GM12878 (cell line): ENCODE measurements around the gene TNIP1. TPM values are rescaled to one million over a fixed set of nuclear protein-coding genes. Genes with fewer than 3 reads are reported as not detected.

Source experiments
- ATAC-seq: fragments of 200-7000 bp; cut with Tn5 transposase; 3 replicates; pipeline ENCODE4 v1.9.1; 2020; ENCODE audit warnings: mild to moderate bottlenecking, moderate library complexity
- BruUV-seq: library from RNA; stranded (reverse); fragments of 400-500 nt; replicated peaks from 2 replicates; lab custom pipeline; 2021; lab: Mats Ljungman, UMichigan
- CTCF ChIA-PET: fragments of 300-600 bp; sonication (Branson Sonifier 250); formaldehyde crosslinking; extraction: SDS; loops from one replicate; lab custom pipeline; 2021; ENCODE audit warnings: inconsistent platforms; lab: Yijun Ruan, JAX
- POLR2A ChIA-PET: fragments of 350-600 bp; formaldehyde crosslinking; extraction: SDS; loops from one replicate; lab custom pipeline; 2021; ENCODE audit warnings: inconsistent platforms; lab: Charles Lee
- RAD21 ChIA-PET: fragments of 300-600 bp; sonication (Branson Sonifier 250); formaldehyde crosslinking; loops from one replicate; lab custom pipeline; 2023; ENCODE audit warnings: antibody characterized with exemption; ENCODE audit not compliant: unreplicated experiment; lab: Charles Lee
- SMC1A ChIA-PET: fragments of 300-600 bp; sonication (Branson Sonifier 250); formaldehyde crosslinking; loops from one replicate; lab custom pipeline; 2023; ENCODE audit not compliant: unreplicated experiment, uncharacterized antibody; lab: Charles Lee
- DNase-seq: peaks from one replicate; pipeline ENCODE4 v3.0.0-alpha.2; 2011; ENCODE audit warnings: low read depth, low spot score
- FAIRE-seq: peaks from 3 replicates; lab custom pipeline; 2011; peaks lifted over from hg19 to GRCh38; lab: Jason Lieb, UNC
- H2AFZ ChIP-seq: 2 replicates; pipeline ENCODE4 v1.6.0; 2011; ENCODE audit warnings: low read depth, low read length, control low read depth; ENCODE audit not compliant: control insufficient read depth
- H3K27ac ChIP-seq: 2 replicates; pipeline ENCODE4 v1.5.1; 2011; ENCODE audit warnings: control low read depth; ENCODE audit not compliant: control insufficient read depth, insufficient read depth
- H3K27me3 ChIP-seq, 2 experiments: replicated peaks in 1 of 2; 2 replicates each; pipeline versions ENCODE4 v1.6.0 to v1.6.1; 2011; ENCODE audit warnings: low read length in 1 of 2; ENCODE audit not compliant: control insufficient read depth in 2 of 2, insufficient read depth in 2 of 2
- H3K36me3 ChIP-seq, 2 experiments: 2 replicates each; pipeline ENCODE4 v1.5.1; 2011; ENCODE audit warnings: low read length in 1 of 2; ENCODE audit not compliant: control insufficient read depth in 2 of 2, insufficient read depth in 2 of 2
- H3K4me1 ChIP-seq: 2 replicates; pipeline ENCODE4 v1.6.1; 2011; ENCODE audit warnings: mild to moderate bottlenecking, low read length, moderate library complexity, mixed read lengths; ENCODE audit not compliant: control insufficient read depth, insufficient read depth
- H3K4me2 ChIP-seq: 2 replicates; pipeline ENCODE4 v1.6.0; 2011; ENCODE audit warnings: control low read depth; ENCODE audit not compliant: control insufficient read depth, insufficient read depth
- H3K4me3 ChIP-seq: fragments of 200-600 bp; sonication (generic); 2 replicates; pipeline ENCODE4 v1.5.1; 2016
- H3K79me2 ChIP-seq: 2 replicates; pipeline ENCODE4 v1.6.0; 2011; ENCODE audit warnings: low read length; ENCODE audit not compliant: control insufficient read depth, insufficient read depth
- H3K9ac ChIP-seq: 2 replicates; pipeline ENCODE4 v1.8.0; 2011; ENCODE audit warnings: low read length, control low read depth, mixed read lengths; ENCODE audit not compliant: control insufficient read depth, insufficient read depth
- H3K9me3 ChIP-seq: replicated peaks from 3 replicates; pipeline ENCODE4 v1.5.1; 2011; ENCODE audit warnings: mild to moderate bottlenecking, low read length; ENCODE audit not compliant: control insufficient read depth, insufficient read depth
- H4K20me1 ChIP-seq: 2 replicates; pipeline ENCODE4 v1.6.0; 2011; ENCODE audit not compliant: control insufficient read depth, insufficient read depth
- ASH2L ChIP-seq: fragments of 300-600, 200-600 bp; sonication (generic); IDR thresholded peaks from 2 replicates; pipeline ENCODE4 v1.6.1; 2017; ENCODE audit warnings: low read depth, mild to moderate bottlenecking, borderline replicate concordance
- CHD2 ChIP-seq: IDR thresholded peaks from 2 replicates; pipeline ENCODE4 v1.6.1; 2011; ENCODE audit warnings: low read depth, low read length, improper control_type of control experiment, borderline replicate concordance
- CHD4 ChIP-seq: fragments of 200-600 bp; sonication (generic); IDR thresholded peaks from 2 replicates; pipeline ENCODE4 v1.6.1; 2016; ENCODE audit warnings: mild to moderate bottlenecking
- HCFC1 ChIP-seq: fragments of 150-350 bp; IDR thresholded peaks from 2 replicates; pipeline ENCODE4 v1.6.1; 2014; ENCODE audit warnings: low read length
- KAT2A ChIP-seq: conservative IDR thresholded peaks from 2 replicates; pipeline ENCODE4 v1.6.1; 2011; ENCODE audit warnings: low read depth, low read length; ENCODE audit not compliant: control insufficient read depth
- MTA3 ChIP-seq: IDR thresholded peaks from 2 replicates; pipeline ENCODE4 v1.6.1; 2012; ENCODE audit warnings: low read length, inconsistent platforms, borderline replicate concordance
- NFIC ChIP-seq: IDR thresholded peaks from 2 replicates; pipeline ENCODE4 v1.6.1; 2012; ENCODE audit warnings: low read depth, mild to moderate bottlenecking, inconsistent platforms, low read length, moderate library complexity
- NFYA ChIP-seq: IDR thresholded peaks from 2 replicates; pipeline ENCODE4 v1.6.1; 2011; ENCODE audit warnings: low read depth, mild to moderate bottlenecking, low read length, improper control_type of control experiment, borderline replicate concordance
- NR2C1 ChIP-seq: fragments of 450-650 bp; IDR thresholded peaks from 2 replicates; pipeline ENCODE4 v1.6.1; 2017; ENCODE audit warnings: antibody characterized with exemption, mild to moderate bottlenecking, moderate library complexity
- NR2F1 ChIP-seq: fragments of 450-650 bp; conservative IDR thresholded peaks from 2 replicates; pipeline ENCODE4 v1.6.1; 2017; ENCODE audit warnings: mild to moderate bottlenecking
- PML ChIP-seq: IDR thresholded peaks from 2 replicates; pipeline ENCODE4 v1.6.1; 2012; ENCODE audit warnings: low read length, inconsistent platforms
- POLR2AphosphoS2 ChIP-seq: IDR thresholded peaks from 2 replicates; pipeline ENCODE4 v1.6.1; 2011; ENCODE audit warnings: low read depth, mild to moderate bottlenecking, low read length, improper control_type of control experiment, moderate library complexity
- RAD51 ChIP-seq: fragments of 450-650 bp; IDR thresholded peaks from 2 replicates; pipeline ENCODE4 v1.6.1; 2016; ENCODE audit warnings: moderate library complexity, mild to moderate bottlenecking, inconsistent platforms
- RB1 ChIP-seq: fragments of 450-650 bp; formaldehyde crosslinking; IDR thresholded peaks from 2 replicates; pipeline ENCODE4 v1.6.1; 2017; ENCODE audit warnings: mild to moderate bottlenecking, borderline replicate concordance
- WGBS: methylation state at CpG from one replicate; pipeline ENCODE4 v1.1.6; 2016; ENCODE audit warnings: low lambda C conversion rate; ENCODE audit not compliant: insufficient replicate concordance, insufficient coverage; ENCODE audit errors: missing lambda C conversion rate; 5-methylcytosine and 5-hydroxymethylcytosine counted together
- in situ Hi-C: fragments of 300-500 bp; cut with MboI; formaldehyde crosslinking; loops from 9 replicates; pipeline ENCODE4 v1.14.3; 2018; ENCODE audit warnings: mixed read lengths
- intact Hi-C: fragments of 100-400 bp; cut with micrococcal nuclease; formaldehyde crosslinking; loops from one replicate; pipeline ENCODE4 v1.14.2; 2022; ENCODE audit not compliant: unreplicated experiment
- polyA plus RNA-seq, 11 experiments: library from polyadenylated mRNA; depleted of rRNA in 4 of 11; unstranded in 6 of 11; stranded (reverse) in 5 of 11; fragments of >200 nt; fragmentation: Nextera tagmentation in 4 of 11; fragmentation: Illumina TruSeq in 1 of 11; extraction: Ambion mirVana in 4 of 11; extraction: Trizol in 1 of 11; gene quantifications; 1 replicate in 1 of 11; 2 replicates in 10 of 11; pipeline versions ENCODE4 v1.2.1 to v1.2.3, GENCODE V29; 2011 to 2016; ENCODE audit warnings: inconsistent platforms in 2 of 11, missing spikeins in 2 of 11, low read depth in 1 of 11
- total RNA-seq, 4 experiments: library from RNA; depleted of rRNA in 3 of 4; stranded (reverse); fragments of >200 nt in 3 of 4; fragmentation: Illumina TruSeq in 1 of 4; extraction: Trizol in 1 of 4; gene quantifications; 2 replicates each; pipeline versions ENCODE4 v1.2.1 to v1.2.3, GENCODE V29; 2013 to 2021
- TF ChIP-seq, protein P1 (sequence below): IDR thresholded peaks from 2 replicates; pipeline ENCODE4 v1.6.1; 2011; ENCODE audit warnings: borderline replicate concordance, low read depth, mild to moderate bottlenecking, moderate library complexity, mixed read lengths, low read length; ENCODE audit not compliant: insufficient read depth; ENCODE audit errors: extremely low read length
- TF ChIP-seq, protein P2 (sequence below): fragments of 450-650 bp; IDR thresholded peaks from 2 replicates; pipeline ENCODE4 v1.6.1; 2017; ENCODE audit warnings: mild to moderate bottlenecking

Gene TNIP1
- total and polyA plus RNA-seq, 10 of the 15 experiments (the other 5 are each of a cell fraction or from before 2014, with no cell fraction given), result 4.4 to 279 (median 150) TPM

DNA sequence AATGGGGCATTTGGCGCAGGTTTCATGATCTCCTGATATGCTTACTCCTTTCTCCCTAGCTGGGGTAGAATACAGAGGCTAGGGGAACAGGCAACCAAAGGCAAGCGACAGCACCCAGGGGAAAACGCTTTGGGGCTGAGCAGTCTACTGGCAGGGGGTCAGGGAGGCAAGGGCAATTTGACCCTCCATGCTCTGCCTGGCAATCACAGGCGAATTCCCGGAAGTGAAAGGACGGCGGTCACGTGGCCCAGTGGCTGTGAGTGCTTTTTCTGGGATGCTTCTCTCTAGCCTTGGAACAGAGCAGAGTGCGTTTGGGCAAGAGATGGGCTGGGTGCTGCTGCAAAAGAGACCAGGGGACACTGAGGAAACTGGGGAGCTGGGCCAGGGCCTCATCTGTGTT lies 54.7 kb downstream of the TNIP1 start:
- WGBS, result 91% methylated on average over 9 of the region's 9 CpGs
- RAD21 ChIA-PET, result interaction anchor here (1.7 kb wide), 1 partner anchor 90 kb away, joined by 5 read pairs; no protein-coding TSS in a partner anchor

DNA sequence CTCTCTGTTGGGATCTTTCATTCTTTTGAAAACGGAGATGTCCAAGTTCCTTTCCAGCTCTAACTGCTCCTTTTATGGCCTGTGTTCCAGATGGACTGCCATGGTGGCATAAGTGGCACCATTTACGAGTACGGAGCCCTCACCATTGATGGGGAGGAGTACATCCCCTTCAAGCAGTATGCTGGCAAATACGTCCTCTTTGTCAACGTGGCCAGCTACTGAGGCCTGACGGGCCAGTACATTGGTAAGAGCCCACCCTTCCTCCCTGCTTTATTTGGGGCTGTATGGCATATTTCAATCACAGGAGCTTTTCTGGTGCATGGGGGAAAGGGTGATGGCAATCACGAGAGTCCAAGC lies 55.6 kb downstream of the TNIP1 start:
- Histone ChIP-seq H3K9ac (no peak overlapping the region), H4K20me1 (no peaks in the 10 kb centered on the region), H3K9me3 (no peaks in the 10 kb centered on the region), H2AFZ (no peak overlapping the region), H3K27me3 (no peaks in the 10 kb centered on the region), H3K36me3 (peaks cover 20 to 24% of the 10 kb centered on the region in 2 experiments), H3K27ac (no peak overlapping the region), H3K4me3 (no peak overlapping the region), H3K79me2 (no peaks in the 10 kb centered on the region), H3K4me1 (no peaks in the 10 kb centered on the region), H3K4me2 (no peak overlapping the region)
- ChIA-PET CTCF (interaction anchor here (1.8 kb wide), 1 partner anchor 325 kb away, joined by 4 read pairs; the partner anchor contains the start of gene RBM22), SMC1A (interaction anchor here (0.9 to 1.1 kb wide), 2 partner anchors 9 to 140 kb away, joined by 3 read pairs; no protein-coding TSS in a partner anchor), POLR2A (interaction anchor here (0.5 kb wide), 1 partner anchor 221 kb away, joined by 4 read pairs; no protein-coding TSS in a partner anchor), RAD21 (interaction anchor here (1.2 to 1.7 kb wide), 2 partner anchors 89 to 90 kb away, joined by 3 to 5 read pairs; no protein-coding TSS in a partner anchor)
- in situ Hi-C loops, result no loop called here
- no TSS peak for BruUV-seq
- intact Hi-C loops, result no loop called here
- 90% methylated on average over 7 of the region's 7 CpGs for WGBS
- no peak for DNase-seq
- TF ChIP-seq, protein P1, sequence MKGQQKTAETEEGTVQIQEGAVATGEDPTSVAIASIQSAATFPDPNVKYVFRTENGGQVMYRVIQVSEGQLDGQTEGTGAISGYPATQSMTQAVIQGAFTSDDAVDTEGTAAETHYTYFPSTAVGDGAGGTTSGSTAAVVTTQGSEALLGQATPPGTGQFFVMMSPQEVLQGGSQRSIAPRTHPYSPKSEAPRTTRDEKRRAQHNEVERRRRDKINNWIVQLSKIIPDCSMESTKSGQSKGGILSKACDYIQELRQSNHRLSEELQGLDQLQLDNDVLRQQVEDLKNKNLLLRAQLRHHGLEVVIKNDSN, result no peak
- TF ChIP-seq ASH2L, result no peak
- no peak for TF ChIP-seq POLR2AphosphoS2
- TF ChIP-seq HCFC1, result no peak
- TF ChIP-seq, protein P2, sequence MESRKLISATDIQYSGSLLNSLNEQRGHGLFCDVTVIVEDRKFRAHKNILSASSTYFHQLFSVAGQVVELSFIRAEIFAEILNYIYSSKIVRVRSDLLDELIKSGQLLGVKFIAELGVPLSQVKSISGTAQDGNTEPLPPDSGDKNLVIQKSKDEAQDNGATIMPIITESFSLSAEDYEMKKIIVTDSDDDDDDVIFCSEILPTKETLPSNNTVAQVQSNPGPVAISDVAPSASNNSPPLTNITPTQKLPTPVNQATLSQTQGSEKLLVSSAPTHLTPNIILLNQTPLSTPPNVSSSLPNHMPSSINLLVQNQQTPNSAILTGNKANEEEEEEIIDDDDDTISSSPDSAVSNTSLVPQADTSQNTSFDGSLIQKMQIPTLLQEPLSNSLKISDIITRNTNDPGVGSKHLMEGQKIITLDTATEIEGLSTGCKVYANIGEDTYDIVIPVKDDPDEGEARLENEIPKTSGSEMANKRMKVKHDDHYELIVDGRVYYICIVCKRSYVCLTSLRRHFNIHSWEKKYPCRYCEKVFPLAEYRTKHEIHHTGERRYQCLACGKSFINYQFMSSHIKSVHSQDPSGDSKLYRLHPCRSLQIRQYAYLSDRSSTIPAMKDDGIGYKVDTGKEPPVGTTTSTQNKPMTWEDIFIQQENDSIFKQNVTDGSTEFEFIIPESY, result no peak
- no peak for TF ChIP-seq NR2F1
- no peak for TF ChIP-seq NFYA
- no peak for TF ChIP-seq CHD2
- no peak for TF ChIP-seq NR2C1
- TF ChIP-seq RB1, result no peak
- no peak for TF ChIP-seq NFIC
- TF ChIP-seq RAD51, result no peak
- TF ChIP-seq KAT2A, result no peak
- no peak for FAIRE-seq
- ATAC-seq, result no peak

More for the DNA sequence above, 54.7 kb downstream of the TNIP1 start:
- H2AFZ ChIP-seq, result no peak overlapping the region
- CTCF ChIA-PET, result interaction anchor here (1.4 to 1.8 kb wide), 2 partner anchors 139 to 325 kb away, joined by 3 to 4 read pairs; partner anchors contain the start of gene RBM22
- H3K9me3 ChIP-seq, result no peaks in the 10 kb centered on the region
- no peak overlapping the region for H3K4me3 ChIP-seq
- H3K27me3 ChIP-seq, result no peaks in the 10 kb centered on the region
- in situ Hi-C loops, result no loop called here
- no peaks in the 10 kb centered on the region for H3K79me2 ChIP-seq
- no peak overlapping the region for H3K9ac ChIP-seq
- TF ChIP-seq POLR2AphosphoS2, result peak; percentile 70
- TF ChIP-seq MTA3, result 0 out of 2 replicates have a peak, but pooled peaks have one; percentile 21
- TF ChIP-seq PML, result 0 out of 2 replicates have a peak, but pooled peaks have one; percentile 19
- TF ChIP-seq CHD4, result no peak
- H3K4me1 ChIP-seq, result no peaks in the 10 kb centered on the region
- SMC1A ChIA-PET, result interaction anchor here (1.1 to 1.7 kb wide), 2 partner anchors 89 to 139 kb away, joined by 3 to 5 read pairs; no protein-coding TSS in a partner anchor
- no peak for DNase-seq
- no peak overlapping the region for H3K27ac ChIP-seq
- no peak for ATAC-seq
- BruUV-seq, result no TSS peak
- intact Hi-C loops, result no loop called here
- POLR2A ChIA-PET, result no interaction called here
- H4K20me1 ChIP-seq, result no peaks in the 10 kb centered on the region; the same call in 1 of the 2 replicates
- H3K4me2 ChIP-seq, result no peak overlapping the region
- FAIRE-seq, result no peak
- peaks cover 26 to 28% of the 10 kb centered on the region in 2 experiments for H3K36me3 ChIP-seq
